Measurements from ENCODE around the gene ITLN2. TPM values are rescaled to one million over a fixed set of nuclear protein-coding genes. Genes with fewer than 3 reads are reported as not detected.
A peak's percentile ranks its signal among the peaks of the same experiment; 100 is the strongest.
"Not testable (repeated sequence)": the region's sequence is repeated elsewhere in the genome, so short reads cannot be mapped to it uniquely, and the experiment has no call there.

ITLN2 gene
- total and polyA plus RNA-seq, 8 donors = 0.19 TPM; not detected in 7

DNA sequence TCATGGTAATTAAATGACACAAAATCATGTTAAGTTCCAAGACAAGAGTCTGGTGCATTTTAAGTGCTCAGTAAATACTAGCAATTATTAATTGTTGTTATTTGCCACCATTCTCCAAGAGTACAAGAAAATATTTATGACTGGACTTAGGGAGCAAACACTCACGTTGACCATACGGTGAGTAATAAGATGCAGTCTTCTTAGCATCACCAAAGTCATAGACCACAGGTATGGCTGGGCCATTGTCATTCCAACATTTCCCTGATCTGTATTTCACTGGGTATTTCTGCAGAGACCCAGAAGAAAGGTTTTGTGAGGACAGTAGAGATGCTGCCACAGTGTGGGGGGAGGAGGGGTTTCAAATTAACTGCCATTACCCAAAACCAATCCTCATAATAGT is 4.7 kb downstream of the ITLN2 start:
- WGBS, 2 donors = 84 to 88% methylated on average over 2 of the region's 2 CpGs
- FAIRE-seq (no peak), DNase-seq (no peak), ATAC-seq (no peak)
- Histone ChIP-seq H3K9me3 (no peaks in the 10 kb centered on the region), H3K4me3 (no peak overlapping the region), H3K27me3 (no peaks in the 10 kb centered on the region), H3K36me3 (no peaks in the 10 kb centered on the region), H3K27ac (no peak overlapping the region), H3K4me1 (no peaks in the 10 kb centered on the region)
- intact Hi-C loops (cut with DNase I) = loop anchor here in 2 of 3 donors (5.0 to 10.0 kb wide), 2 partner anchors 113 to 225 kb away; no protein-coding TSS in a partner anchor
- TF ChIP-seq, protein P1, sequence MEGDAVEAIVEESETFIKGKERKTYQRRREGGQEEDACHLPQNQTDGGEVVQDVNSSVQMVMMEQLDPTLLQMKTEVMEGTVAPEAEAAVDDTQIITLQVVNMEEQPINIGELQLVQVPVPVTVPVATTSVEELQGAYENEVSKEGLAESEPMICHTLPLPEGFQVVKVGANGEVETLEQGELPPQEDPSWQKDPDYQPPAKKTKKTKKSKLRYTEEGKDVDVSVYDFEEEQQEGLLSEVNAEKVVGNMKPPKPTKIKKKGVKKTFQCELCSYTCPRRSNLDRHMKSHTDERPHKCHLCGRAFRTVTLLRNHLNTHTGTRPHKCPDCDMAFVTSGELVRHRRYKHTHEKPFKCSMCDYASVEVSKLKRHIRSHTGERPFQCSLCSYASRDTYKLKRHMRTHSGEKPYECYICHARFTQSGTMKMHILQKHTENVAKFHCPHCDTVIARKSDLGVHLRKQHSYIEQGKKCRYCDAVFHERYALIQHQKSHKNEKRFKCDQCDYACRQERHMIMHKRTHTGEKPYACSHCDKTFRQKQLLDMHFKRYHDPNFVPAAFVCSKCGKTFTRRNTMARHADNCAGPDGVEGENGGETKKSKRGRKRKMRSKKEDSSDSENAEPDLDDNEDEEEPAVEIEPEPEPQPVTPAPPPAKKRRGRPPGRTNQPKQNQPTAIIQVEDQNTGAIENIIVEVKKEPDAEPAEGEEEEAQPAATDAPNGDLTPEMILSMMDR (IDR thresholded peaks at IDR 0.05) = no peak

DNA sequence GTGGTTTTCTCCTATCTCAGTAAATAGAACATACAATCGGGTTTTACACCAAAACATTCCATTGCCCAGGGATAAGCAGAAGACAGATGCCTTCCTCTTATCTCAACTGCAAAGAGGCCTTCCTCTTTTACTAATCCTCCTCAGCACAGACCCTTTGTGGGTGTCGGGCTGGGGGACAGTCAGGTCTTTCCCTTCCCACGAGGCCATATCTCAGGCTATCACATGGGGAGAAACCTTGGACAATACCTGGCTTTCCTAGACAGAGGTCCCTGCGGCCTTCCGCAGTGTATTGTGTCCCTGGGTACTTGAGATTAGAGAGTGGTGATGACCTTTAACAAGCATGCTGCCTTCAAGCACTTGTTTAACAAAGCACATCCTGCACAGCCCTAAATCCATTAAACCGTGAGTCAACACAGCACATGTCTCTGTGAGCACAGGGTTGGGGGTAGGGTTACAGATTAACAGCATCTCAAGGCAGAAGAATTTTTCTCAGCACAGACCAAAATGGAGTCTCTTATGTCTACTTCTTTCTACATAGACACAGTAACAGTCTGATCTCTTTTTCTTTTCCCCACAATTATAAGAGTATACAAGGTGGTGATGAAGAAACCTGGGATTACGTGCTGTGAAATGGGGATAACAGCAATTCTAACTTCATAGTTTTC is 5.3 kb downstream of the ITLN2 start:
- not testable (repeated sequence) for H3K36me3 ChIP-seq, H3K27me3 ChIP-seq, DNase-seq, FAIRE-seq, H3K4me1 ChIP-seq, ATAC-seq, H3K27ac ChIP-seq, H3K9me3 ChIP-seq, H3K4me3 ChIP-seq
- 47 to 65% methylated on average over 6 to 7 of the region's 7 CpGs for WGBS, 2 donors
- intact Hi-C loops (cut with DNase I) = loop anchor here in 1 of 3 donors (5.0 kb wide), 1 partner anchor 112 kb away; no protein-coding TSS in a partner anchor

DNA sequence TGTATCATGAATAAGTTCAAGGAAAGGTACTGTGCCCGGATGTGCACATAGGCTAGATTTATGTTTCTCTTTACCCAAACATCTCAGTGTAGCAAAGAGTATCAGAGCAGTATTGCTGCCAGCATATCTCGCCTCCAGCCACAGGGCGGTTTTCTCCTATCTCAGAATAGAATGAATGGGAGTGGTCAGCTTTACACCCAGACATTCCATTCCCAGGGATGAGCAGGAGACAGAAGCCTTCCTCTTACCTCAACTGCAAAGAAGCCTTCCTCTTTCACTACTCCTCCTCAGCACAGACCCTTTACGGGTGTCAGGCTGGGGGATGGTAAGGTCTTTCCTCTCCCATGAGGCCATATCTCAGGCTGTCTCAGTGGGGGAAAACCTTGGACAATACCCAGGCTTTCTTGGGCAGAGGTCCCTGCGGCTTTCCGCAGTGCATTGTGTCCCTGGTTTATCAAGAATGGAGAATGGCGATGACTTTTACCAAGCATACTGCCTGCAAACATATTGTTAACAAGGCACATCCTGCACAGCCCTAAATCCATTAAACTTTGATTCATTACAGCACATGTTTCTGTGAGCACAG is 7.3 kb downstream of the ITLN2 start:
- not testable (repeated sequence) for H3K4me3 ChIP-seq, FAIRE-seq, ATAC-seq, H3K27me3 ChIP-seq, DNase-seq, H3K36me3 ChIP-seq, H3K9me3 ChIP-seq, H3K4me1 ChIP-seq, H3K27ac ChIP-seq
- 30 to 32% methylated on average over 7 of the region's 7 CpGs for WGBS, 2 donors
- intact Hi-C loops (cut with DNase I) = loop anchor here in 1 of 3 donors (5.0 kb wide), 1 partner anchor 110 kb away; no protein-coding TSS in a partner anchor

DNA sequence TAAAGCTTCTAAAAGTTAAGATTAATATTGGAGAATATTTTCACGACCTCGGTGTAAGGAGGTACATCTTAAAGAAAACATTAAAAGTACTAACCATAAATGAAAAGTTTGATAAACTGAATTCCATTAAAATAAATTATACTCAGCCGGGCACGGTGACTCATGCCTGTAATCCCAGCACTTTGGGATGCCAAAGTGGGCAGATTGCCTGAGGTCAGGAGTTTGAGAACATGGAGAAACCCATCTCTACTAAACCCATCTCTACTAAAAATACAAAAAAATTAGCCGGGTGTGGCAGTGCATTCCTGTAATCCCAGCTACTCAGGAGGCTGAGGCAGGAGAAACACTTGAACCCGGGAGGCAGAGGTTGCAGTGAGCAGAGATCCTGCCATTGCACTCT is 8.7 kb downstream of the ITLN2 start:
- not testable (repeated sequence) for H3K4me3 ChIP-seq, FAIRE-seq, ATAC-seq, H3K36me3 ChIP-seq, H3K4me1 ChIP-seq, DNase-seq, H3K27me3 ChIP-seq, H3K27ac ChIP-seq, H3K9me3 ChIP-seq
- intact Hi-C loops (cut with DNase I) = loop anchor here in 1 of 3 donors (5.0 kb wide), 1 partner anchor 109 kb away; no protein-coding TSS in a partner anchor
- WGBS, 2 donors = 83 to 91% methylated on average over 6 of the region's 6 CpGs

DNA sequence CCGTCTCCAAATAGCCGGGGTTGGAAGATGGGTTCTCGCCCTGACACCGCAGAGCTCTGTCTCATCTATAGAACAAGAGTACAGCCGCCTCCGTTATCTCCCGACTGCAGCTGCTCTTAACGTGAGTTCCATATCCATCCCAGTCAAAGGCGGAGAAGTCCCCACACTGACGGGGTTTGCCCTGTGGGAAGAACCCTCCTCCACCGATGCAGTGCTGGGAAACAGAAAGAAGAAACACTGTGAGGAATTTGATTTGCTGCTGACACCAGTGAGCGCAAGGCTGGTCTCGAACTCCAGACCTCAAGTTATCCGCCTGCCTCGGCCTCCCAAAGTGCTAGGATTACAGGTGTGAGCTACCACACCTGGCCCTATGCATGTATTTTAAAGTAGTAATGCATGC is 9.5 kb downstream of the ITLN2 start:
- 88% methylated on average over 15 of the region's 15 CpGs for WGBS, 2 donors
- no peaks in the 10 kb centered on the region for H3K36me3 ChIP-seq
- no peaks in the 10 kb centered on the region for H3K9me3 ChIP-seq
- FAIRE-seq (no peak), ATAC-seq (no peak), DNase-seq (no peak)
- TF ChIP-seq, protein P1 (IDR thresholded peaks at IDR 0.05) = no peak
- no peaks in the 10 kb centered on the region for H3K27me3 ChIP-seq
- no peaks in the 10 kb centered on the region for H3K4me1 ChIP-seq
- intact Hi-C loops (cut with DNase I) = loop anchor here in 1 of 3 donors (5.0 kb wide), 1 partner anchor 108 kb away; no protein-coding TSS in a partner anchor
- H3K27ac ChIP-seq = no peak overlapping the region
- no peak overlapping the region for H3K4me3 ChIP-seq

DNA sequence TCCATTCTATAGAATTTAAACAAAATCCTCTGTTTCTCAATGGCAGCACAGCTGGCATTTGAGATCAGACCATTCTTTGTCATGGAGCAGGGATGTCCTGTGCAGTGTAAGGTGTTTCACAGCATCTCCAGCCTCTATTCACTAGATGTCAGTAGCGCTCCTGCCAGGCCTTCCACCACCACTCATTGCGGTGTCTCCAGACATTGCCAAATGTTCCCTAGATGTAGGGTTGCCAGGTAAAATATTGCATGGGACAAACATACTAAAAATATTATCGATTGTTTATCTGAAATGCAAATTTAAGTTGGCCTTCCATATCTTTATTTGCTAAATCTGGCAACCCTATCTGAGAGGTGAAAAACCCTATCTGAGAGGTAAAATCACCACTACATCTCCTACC is 11.7 kb downstream of the ITLN2 start:
- Histone ChIP-seq H3K9me3 (no peaks in the 10 kb centered on the region), H3K27me3 (no peaks in the 10 kb centered on the region), H3K4me1 (no peaks in the 10 kb centered on the region), H3K4me3 (no peak overlapping the region), H3K27ac (no peak overlapping the region), H3K36me3 (no peaks in the 10 kb centered on the region)
- FAIRE-seq = no peak
- no peak for DNase-seq
- intact Hi-C loops (cut with DNase I) = no loop called here
- ATAC-seq = peak in 2 of 4 donors; percentile 61
- TF ChIP-seq, protein P1 (IDR thresholded peaks at IDR 0.05) = no peak
- 56 to 63% methylated on average over 3 of the region's 3 CpGs for WGBS, 2 donors

DNA sequence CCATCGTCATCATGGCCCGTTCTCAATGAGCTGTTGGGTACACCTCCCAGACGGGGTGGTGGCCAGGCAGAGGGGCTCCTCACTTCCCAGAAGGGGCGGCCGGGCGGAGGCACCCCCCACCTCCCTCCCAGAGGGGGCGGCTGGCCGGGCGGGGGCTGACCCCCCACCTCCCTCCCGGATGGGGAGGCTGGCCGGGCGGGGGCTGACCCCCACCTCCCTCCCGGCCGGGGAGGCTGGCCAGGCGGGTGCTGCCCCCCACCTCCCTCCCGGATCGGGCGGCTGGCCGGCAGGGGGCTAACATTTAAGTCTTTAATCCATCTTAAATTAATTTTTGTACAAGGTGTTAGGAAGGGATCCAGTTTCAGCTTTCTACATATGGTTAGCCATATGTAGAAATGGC is 17.9 kb downstream of the ITLN2 start:
- DNase-seq; H3K9me3 ChIP-seq; FAIRE-seq; H3K36me3 ChIP-seq; H3K4me1 ChIP-seq; ATAC-seq; H3K27ac ChIP-seq; H3K4me3 ChIP-seq; H3K27me3 ChIP-seq; intact Hi-C loops (cut with DNase I): not testable (repeated sequence)
- 90 to 93% methylated on average over 16 to 19 of the region's 19 CpGs for WGBS, 2 donors

Data from pancreas (tissue), 10 donors.